A172 (cell line): ENCODE data around the gene OR4C6. TPM values are rescaled to one million over a fixed set of nuclear protein-coding genes. Genes with fewer than 3 reads are reported as not detected.
A peak's percentile ranks its signal among the peaks of the same experiment; 100 is the strongest.

Experiments used
- DNase-seq: peaks from one replicate; pipeline ENCODE4 v3.0.0-alpha.2; 2015; ENCODE audit warnings: low spot score
- total RNA-seq: library from RNA; depleted of rRNA; stranded (reverse); fragments of >200 nt; shearing (Covaris generic); gene quantifications from 2 replicates; pipeline ENCODE4 v1.2.3, GENCODE V29; 2014; rRNA removed

Gene OR4C6
- not detected in 2 replicates for total RNA-seq

GRCh38 chr11:55661901-55662300, at the start of gene OR4C6:
OR4C6 (plus strand) TSS chr11:55662201; CDS start chr11:55665167, 2,966 bp downstream.
- DNase-seq = no peak

- DNase-seq = no peak
Observed at GRCh38 chr11:55624531-55624930, 37.5 kb upstream of the OR4C6 start.

- DNase-seq = no peak
Observed at GRCh38 chr11:55634813-55635212, 27.2 kb upstream of the OR4C6 start, which contains the start of gene OR4P4. OR4P4 (plus strand) TSS chr11:55635113.

GRCh38 chr11:55648027-55648426, 14.0 kb upstream of the OR4C6 start, which contains the start of gene OR4S2:
OR4S2 (plus strand) TSS chr11:55648327; CDS start chr11:55650904, 2,577 bp downstream.
- DNase-seq = no peak

- DNase-seq = no peak
Observed at GRCh38 chr11:55652560-55652959, 9.4 kb upstream of the OR4C6 start.

GRCh38 chr11:55655096-55655495, 6.9 kb upstream of the OR4C6 start:
- no peak for DNase-seq

- DNase-seq = no peak
Observed at GRCh38 chr11:55658031-55658573, 3.9 kb upstream of the OR4C6 start.

GRCh38 chr11:55658608-55659007, 3.4 kb upstream of the OR4C6 start:
- no peak for DNase-seq

GRCh38 chr11:55669376-55669775, 7.4 kb downstream of the OR4C6 start:
- DNase-seq = no peak

GRCh38 chr11:55673860-55674259, 11.9 kb downstream of the OR4C6 start:
- no peak for DNase-seq

GRCh38 chr11:55697817-55698216, 35.8 kb downstream of the OR4C6 start:
- no peak for DNase-seq

- no peak for DNase-seq
Observed at GRCh38 chr11:55701429-55701828, 39.4 kb downstream of the OR4C6 start.

- peak; percentile 28 for DNase-seq
Observed at GRCh38 chr11:55707029-55707428, 45.0 kb downstream of the OR4C6 start.

GRCh38 chr11:55714982-55715888, 53.2 kb downstream of the OR4C6 start:
- DNase-seq = no peak

Other genes with a start within 250 kb of the OR4C6 start
- gene OR4C15, start 107.7 kb upstream of the OR4C6 start, total RNA-seq = not detected in 2 replicates
- not detected in 2 replicates for gene OR4C16, start 90.1 kb upstream of the OR4C6 start, total RNA-seq
- gene OR4C11, start 54.6 kb upstream of the OR4C6 start, total RNA-seq = not detected in 2 replicates
- gene OR4P4, start 27.1 kb upstream of the OR4C6 start, total RNA-seq = not detected in 2 replicates
- gene OR4S2, start 13.9 kb upstream of the OR4C6 start, total RNA-seq = not detected in 2 replicates
- not detected in 2 replicates for gene OR5D13, start 111.2 kb downstream of the OR4C6 start, total RNA-seq
- gene OR5D14, start 133.4 kb downstream of the OR4C6 start, total RNA-seq = not detected in 2 replicates
- not detected in 2 replicates for gene OR5L1, start 149.2 kb downstream of the OR4C6 start, total RNA-seq
- gene OR5D18, start 157.4 kb downstream of the OR4C6 start, total RNA-seq = not detected in 2 replicates
- gene OR5L2, start 165.0 kb downstream of the OR4C6 start, total RNA-seq = not detected in 2 replicates
- gene OR5D16, start 176.6 kb downstream of the OR4C6 start, total RNA-seq = not detected in 2 replicates
- gene TRIM51, start 221.1 kb downstream of the OR4C6 start, total RNA-seq = not detected in 2 replicates